Panc1 (cell line): ENCODE data around the gene DCTN3. TPM values are rescaled to one million over a fixed set of nuclear protein-coding genes. Genes with fewer than 3 reads are reported as not detected.

ENCODE experiments used
- ATAC-seq: fragments of 200-7000 bp; cut with Tn5 transposase; 2 replicates; pipeline ENCODE4 v1.9.1; 2020; ENCODE audit warnings: mild to moderate bottlenecking, moderate library complexity
- BruUV-seq: library from RNA; stranded (reverse); fragments of 400-500 nt; replicated peaks from 2 replicates; lab custom pipeline; 2021; lab: Mats Ljungman, UMichigan
- CTCF ChIA-PET: fragments of 300-600 bp; sonication (Branson Sonifier 250); formaldehyde crosslinking; loops from one replicate; lab custom pipeline; 2022; ENCODE audit warnings: antibody characterized with exemption; lab: Charles Lee
- POLR2A ChIA-PET: fragments of 300-600 bp; sonication (Branson Sonifier 250); formaldehyde crosslinking; loops from one replicate; lab custom pipeline; 2022; ENCODE audit warnings: antibody characterized with exemption; lab: Charles Lee
- DNase-seq: peaks from one replicate; pipeline ENCODE4 v3.0.0-alpha.2; 2010; ENCODE audit warnings: low read depth, low spot score
- H3K27ac ChIP-seq: 2 replicates; pipeline ENCODE4 v1.5.1; 2011; ENCODE audit warnings: mild to moderate bottlenecking, low read length, inconsistent platforms
- H3K27me3 ChIP-seq: fragments of 200-500 bp; sonication (Bioruptor generic); 2 replicates; pipeline ENCODE4 v1.6.0; 2014; ENCODE audit warnings: low read length, inconsistent platforms; ENCODE audit not compliant: control insufficient read depth, insufficient read depth
- H3K36me3 ChIP-seq: fragments of 200-500 bp; sonication (Bioruptor generic); 2 replicates; pipeline ENCODE4 v1.5.1; 2014; ENCODE audit warnings: inconsistent platforms, mild to moderate bottlenecking, low read length, moderate library complexity; ENCODE audit not compliant: control insufficient read depth, insufficient read depth
- H3K4me1 ChIP-seq: 2 replicates; pipeline ENCODE4 v1.5.1; 2011; ENCODE audit warnings: inconsistent platforms, mild to moderate bottlenecking, low read length, moderate library complexity; ENCODE audit not compliant: control insufficient read depth, insufficient read depth
- H3K4me3 ChIP-seq, 2 experiments: 2 replicates each; pipeline ENCODE4 v1.5.1; 2011 to 2012; ENCODE audit warnings: low read depth in 2 of 2, low read length in 2 of 2, mild to moderate bottlenecking in 2 of 2, inconsistent platforms in 1 of 2, moderate library complexity in 1 of 2
- H3K9me3 ChIP-seq: fragments of 200-500 bp; sonication (Bioruptor generic); 2 replicates; pipeline ENCODE4 v1.5.1; 2014; ENCODE audit warnings: low read depth, mild to moderate bottlenecking, inconsistent platforms, low read length, moderate library complexity; ENCODE audit not compliant: control insufficient read depth, insufficient read depth
- POLR2AphosphoS5 ChIP-seq: IDR thresholded peaks from 2 replicates; pipeline ENCODE4 v1.6.1; 2012; ENCODE audit warnings: mild to moderate bottlenecking, low read depth, low read length, moderate library complexity
- SIN3A ChIP-seq: IDR thresholded peaks from 2 replicates; pipeline ENCODE4 v1.6.1; 2012; ENCODE audit warnings: low read depth, mild to moderate bottlenecking, low read length, moderate library complexity, borderline replicate concordance; ENCODE audit not compliant: insufficient read depth
- TCF7L2 ChIP-seq: IDR thresholded peaks from 2 replicates; pipeline ENCODE4 v1.6.1; 2011; ENCODE audit warnings: mild to moderate bottlenecking, low read depth, low read length, inconsistent platforms
- in situ Hi-C: cut with HindIII; loops from 2 replicates; pipeline ENCODE4 v1.10.0; 2016; ENCODE audit warnings: low sequenced_read_pairs, low pct_unique_long_range_greater_than_20kb
- intact Hi-C: fragments of 100-400 bp; cut with micrococcal nuclease; formaldehyde crosslinking; loops from one replicate; pipeline ENCODE4 v1.10.0; 2022; ENCODE audit not compliant: unreplicated experiment
- total RNA-seq: library from RNA; stranded (reverse); gene quantifications from one replicate; pipeline ENCODE4 v1.2.1, GENCODE V29; 2021; ENCODE audit not compliant: unreplicated experiment
- TF ChIP-seq, protein P1 (sequence below): fragments of 450-650 bp; IDR thresholded peaks from 2 replicates; pipeline ENCODE4 v1.5.1; 2017; ENCODE audit warnings: mild to moderate bottlenecking
- TF ChIP-seq, protein P2 (sequence below), 2 experiments: IDR thresholded peaks; 2 replicates each; pipeline ENCODE4 v1.6.1; 2011 to 2012; ENCODE audit warnings: low read depth in 2 of 2, control low read depth in 1 of 2, low read length in 1 of 2, mild to moderate bottlenecking in 1 of 2, moderate library complexity in 1 of 2; ENCODE audit not compliant: insufficient read depth in 1 of 2

Gene DCTN3
- total RNA-seq, 1 experiment from 2014 or later, result 110 TPM

DNA sequence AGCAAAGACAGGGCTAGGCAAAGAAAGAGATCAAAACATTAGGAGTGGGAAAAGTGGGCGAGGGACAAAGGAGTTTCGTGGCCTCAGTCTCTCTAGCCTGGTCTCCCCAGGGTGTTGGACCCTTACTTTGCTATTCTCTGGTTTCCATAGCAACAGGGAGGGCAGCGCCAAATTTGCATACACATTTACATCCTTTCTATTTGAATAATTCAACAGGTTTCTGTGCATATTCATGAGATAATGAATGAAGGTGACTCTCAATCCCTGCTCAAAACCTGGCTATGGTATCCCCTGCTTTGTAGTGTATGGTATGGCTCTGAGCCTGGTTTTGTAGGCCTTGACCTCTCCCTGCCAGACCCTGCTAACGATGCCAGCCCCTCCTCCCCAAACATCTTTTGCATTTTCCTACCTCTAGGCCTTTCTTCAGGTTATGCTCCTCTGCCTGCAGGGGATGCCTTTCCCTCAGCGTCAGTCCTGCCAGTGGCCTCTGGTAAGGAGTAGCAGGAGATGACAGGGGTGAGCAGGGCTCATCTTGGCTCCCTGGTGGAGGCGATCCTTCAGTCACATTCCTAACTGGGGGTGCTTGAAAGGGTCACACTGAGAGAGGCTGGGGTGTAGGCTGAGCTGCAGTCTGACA lies 18.2 kb downstream of the DCTN3 start:
- DNase-seq, result no peak
- Histone ChIP-seq H3K4me1 (no peaks in the 10 kb centered on the region), H3K4me3 (no peak overlapping the region), H3K36me3 (no peaks in the 10 kb centered on the region), H3K27ac (no peak overlapping the region), H3K9me3 (no peaks in the 10 kb centered on the region), H3K27me3 (no peaks in the 10 kb centered on the region)
- BruUV-seq, result no TSS peak
- POLR2A ChIA-PET, result no interaction called here
- CTCF ChIA-PET, result interaction anchor here (1.4 to 2.2 kb wide), 5 partner anchors 10 to 222 kb away, joined by 5 to 12 read pairs (median 9); no protein-coding TSS in a partner anchor
- intact Hi-C loops, result no loop called here
- TF ChIP-seq, protein P1, sequence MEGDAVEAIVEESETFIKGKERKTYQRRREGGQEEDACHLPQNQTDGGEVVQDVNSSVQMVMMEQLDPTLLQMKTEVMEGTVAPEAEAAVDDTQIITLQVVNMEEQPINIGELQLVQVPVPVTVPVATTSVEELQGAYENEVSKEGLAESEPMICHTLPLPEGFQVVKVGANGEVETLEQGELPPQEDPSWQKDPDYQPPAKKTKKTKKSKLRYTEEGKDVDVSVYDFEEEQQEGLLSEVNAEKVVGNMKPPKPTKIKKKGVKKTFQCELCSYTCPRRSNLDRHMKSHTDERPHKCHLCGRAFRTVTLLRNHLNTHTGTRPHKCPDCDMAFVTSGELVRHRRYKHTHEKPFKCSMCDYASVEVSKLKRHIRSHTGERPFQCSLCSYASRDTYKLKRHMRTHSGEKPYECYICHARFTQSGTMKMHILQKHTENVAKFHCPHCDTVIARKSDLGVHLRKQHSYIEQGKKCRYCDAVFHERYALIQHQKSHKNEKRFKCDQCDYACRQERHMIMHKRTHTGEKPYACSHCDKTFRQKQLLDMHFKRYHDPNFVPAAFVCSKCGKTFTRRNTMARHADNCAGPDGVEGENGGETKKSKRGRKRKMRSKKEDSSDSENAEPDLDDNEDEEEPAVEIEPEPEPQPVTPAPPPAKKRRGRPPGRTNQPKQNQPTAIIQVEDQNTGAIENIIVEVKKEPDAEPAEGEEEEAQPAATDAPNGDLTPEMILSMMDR, result no peak
- TF ChIP-seq POLR2AphosphoS5, result no peak
- no peak for TF ChIP-seq SIN3A
- no peak for TF ChIP-seq TCF7L2
- TF ChIP-seq, protein P2, sequence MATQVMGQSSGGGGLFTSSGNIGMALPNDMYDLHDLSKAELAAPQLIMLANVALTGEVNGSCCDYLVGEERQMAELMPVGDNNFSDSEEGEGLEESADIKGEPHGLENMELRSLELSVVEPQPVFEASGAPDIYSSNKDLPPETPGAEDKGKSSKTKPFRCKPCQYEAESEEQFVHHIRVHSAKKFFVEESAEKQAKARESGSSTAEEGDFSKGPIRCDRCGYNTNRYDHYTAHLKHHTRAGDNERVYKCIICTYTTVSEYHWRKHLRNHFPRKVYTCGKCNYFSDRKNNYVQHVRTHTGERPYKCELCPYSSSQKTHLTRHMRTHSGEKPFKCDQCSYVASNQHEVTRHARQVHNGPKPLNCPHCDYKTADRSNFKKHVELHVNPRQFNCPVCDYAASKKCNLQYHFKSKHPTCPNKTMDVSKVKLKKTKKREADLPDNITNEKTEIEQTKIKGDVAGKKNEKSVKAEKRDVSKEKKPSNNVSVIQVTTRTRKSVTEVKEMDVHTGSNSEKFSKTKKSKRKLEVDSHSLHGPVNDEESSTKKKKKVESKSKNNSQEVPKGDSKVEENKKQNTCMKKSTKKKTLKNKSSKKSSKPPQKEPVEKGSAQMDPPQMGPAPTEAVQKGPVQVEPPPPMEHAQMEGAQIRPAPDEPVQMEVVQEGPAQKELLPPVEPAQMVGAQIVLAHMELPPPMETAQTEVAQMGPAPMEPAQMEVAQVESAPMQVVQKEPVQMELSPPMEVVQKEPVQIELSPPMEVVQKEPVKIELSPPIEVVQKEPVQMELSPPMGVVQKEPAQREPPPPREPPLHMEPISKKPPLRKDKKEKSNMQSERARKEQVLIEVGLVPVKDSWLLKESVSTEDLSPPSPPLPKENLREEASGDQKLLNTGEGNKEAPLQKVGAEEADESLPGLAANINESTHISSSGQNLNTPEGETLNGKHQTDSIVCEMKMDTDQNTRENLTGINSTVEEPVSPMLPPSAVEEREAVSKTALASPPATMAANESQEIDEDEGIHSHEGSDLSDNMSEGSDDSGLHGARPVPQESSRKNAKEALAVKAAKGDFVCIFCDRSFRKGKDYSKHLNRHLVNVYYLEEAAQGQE (IDR thresholded peaks at IDR 0.05; ENCODE audit: insufficient read depth in 1 of 2, low read depth in 2 of 2, low read length in 1 of 2), result no peak
- in situ Hi-C loops, result no loop called here
- ATAC-seq, result no peak

- BruUV-seq, result no TSS peak
- TF ChIP-seq SIN3A, result no peak
- TF ChIP-seq, protein P1, result no peak
- TF ChIP-seq, protein P2 (IDR thresholded peaks at IDR 0.05; ENCODE audit: insufficient read depth in 1 of 2, low read depth in 2 of 2, low read length in 1 of 2), result no peak
- TF ChIP-seq POLR2AphosphoS5, result no peak
- no peak for TF ChIP-seq TCF7L2
- in situ Hi-C loops (no loop called here), intact Hi-C loops (no loop called here)
- ChIA-PET CTCF (no interaction called here), POLR2A (interaction anchor here (0.6 kb wide), 1 partner anchor 21 kb away, joined by 3 read pairs; no protein-coding TSS in a partner anchor)
- Histone ChIP-seq H3K4me3 (no peak overlapping the region), H3K4me1 (no peaks in the 10 kb centered on the region), H3K27me3 (no peaks in the 10 kb centered on the region), H3K9me3 (no peaks in the 10 kb centered on the region), H3K36me3 (no peaks in the 10 kb centered on the region), H3K27ac (no peak overlapping the region)
- ATAC-seq, result no peak
- DNase-seq, result no peak
Measured at GRCh38 chr9:34600908-34601307, 19.4 kb downstream of the DCTN3 start.
